GM12878 (cell line): ENCODE measurements around the gene MICALL2. TPM values are rescaled to one million over a fixed set of nuclear protein-coding genes. Genes with fewer than 3 reads are reported as not detected.

Experiments
- ATAC-seq: fragments of 200-7000 bp; cut with Tn5 transposase; 3 replicates; pipeline ENCODE4 v1.9.1; 2020; ENCODE audit warnings: mild to moderate bottlenecking, moderate library complexity
- BruUV-seq: library from RNA; stranded (reverse); fragments of 400-500 nt; replicated peaks from 2 replicates; lab custom pipeline; 2021; lab: Mats Ljungman, UMichigan
- CTCF ChIA-PET: fragments of 300-600 bp; sonication (Branson Sonifier 250); formaldehyde crosslinking; extraction: SDS; loops from one replicate; lab custom pipeline; 2021; ENCODE audit warnings: inconsistent platforms; lab: Yijun Ruan, JAX
- POLR2A ChIA-PET: fragments of 350-600 bp; formaldehyde crosslinking; extraction: SDS; loops from one replicate; lab custom pipeline; 2021; ENCODE audit warnings: inconsistent platforms; lab: Charles Lee
- RAD21 ChIA-PET: fragments of 300-600 bp; sonication (Branson Sonifier 250); formaldehyde crosslinking; loops from one replicate; lab custom pipeline; 2023; ENCODE audit warnings: antibody characterized with exemption; ENCODE audit not compliant: unreplicated experiment; lab: Charles Lee
- SMC1A ChIA-PET: fragments of 300-600 bp; sonication (Branson Sonifier 250); formaldehyde crosslinking; loops from one replicate; lab custom pipeline; 2023; ENCODE audit not compliant: unreplicated experiment, uncharacterized antibody; lab: Charles Lee
- DNase-seq: peaks from one replicate; pipeline ENCODE4 v3.0.0-alpha.2; 2011; ENCODE audit warnings: low read depth, low spot score
- FAIRE-seq: peaks from 3 replicates; lab custom pipeline; 2011; peaks lifted over from hg19 to GRCh38; lab: Jason Lieb, UNC
- H2AFZ ChIP-seq: 2 replicates; pipeline ENCODE4 v1.6.0; 2011; ENCODE audit warnings: low read depth, low read length, control low read depth; ENCODE audit not compliant: control insufficient read depth
- H3K27ac ChIP-seq: 2 replicates; pipeline ENCODE4 v1.5.1; 2011; ENCODE audit warnings: control low read depth; ENCODE audit not compliant: control insufficient read depth, insufficient read depth
- H3K27me3 ChIP-seq, 2 experiments: replicated peaks in 1 of 2; 2 replicates each; pipeline versions ENCODE4 v1.6.0 to v1.6.1; 2011; ENCODE audit warnings: low read length in 1 of 2; ENCODE audit not compliant: control insufficient read depth in 2 of 2, insufficient read depth in 2 of 2
- H3K36me3 ChIP-seq, 2 experiments: 2 replicates each; pipeline ENCODE4 v1.5.1; 2011; ENCODE audit warnings: low read length in 1 of 2; ENCODE audit not compliant: control insufficient read depth in 2 of 2, insufficient read depth in 2 of 2
- H3K4me1 ChIP-seq: 2 replicates; pipeline ENCODE4 v1.6.1; 2011; ENCODE audit warnings: mild to moderate bottlenecking, low read length, moderate library complexity, mixed read lengths; ENCODE audit not compliant: control insufficient read depth, insufficient read depth
- H3K4me2 ChIP-seq: 2 replicates; pipeline ENCODE4 v1.6.0; 2011; ENCODE audit warnings: control low read depth; ENCODE audit not compliant: control insufficient read depth, insufficient read depth
- H3K4me3 ChIP-seq: fragments of 200-600 bp; sonication (generic); 2 replicates; pipeline ENCODE4 v1.5.1; 2016
- H3K79me2 ChIP-seq: 2 replicates; pipeline ENCODE4 v1.6.0; 2011; ENCODE audit warnings: low read length; ENCODE audit not compliant: control insufficient read depth, insufficient read depth
- H3K9ac ChIP-seq: 2 replicates; pipeline ENCODE4 v1.8.0; 2011; ENCODE audit warnings: low read length, control low read depth, mixed read lengths; ENCODE audit not compliant: control insufficient read depth, insufficient read depth
- H3K9me3 ChIP-seq: replicated peaks from 3 replicates; pipeline ENCODE4 v1.5.1; 2011; ENCODE audit warnings: mild to moderate bottlenecking, low read length; ENCODE audit not compliant: control insufficient read depth, insufficient read depth
- H4K20me1 ChIP-seq: 2 replicates; pipeline ENCODE4 v1.6.0; 2011; ENCODE audit not compliant: control insufficient read depth, insufficient read depth
- BCLAF1 ChIP-seq: fragments of 450-650 bp; IDR thresholded peaks from 2 replicates; pipeline ENCODE4 v1.6.1; 2017; ENCODE audit warnings: antibody characterized with exemption, mild to moderate bottlenecking, moderate library complexity
- BRCA1 ChIP-seq: IDR thresholded peaks from 2 replicates; pipeline ENCODE4 v1.6.1; 2011; ENCODE audit warnings: low read depth, low read length, improper control_type of control experiment
- CBX5 ChIP-seq: sonication (generic); IDR thresholded peaks from 2 replicates; pipeline ENCODE4 v1.6.1; 2016; ENCODE audit warnings: low read depth, moderate library complexity, mild to moderate bottlenecking, inconsistent platforms
- CEBPB ChIP-seq, 2 experiments: fragments of 150-350 bp in 1 of 2; IDR thresholded peaks; 2 replicates each; pipeline ENCODE4 v1.6.1; 2012 to 2014; ENCODE audit warnings: low read depth in 2 of 2, low read length in 2 of 2, borderline replicate concordance in 1 of 2, inconsistent platforms in 1 of 2
- CHD2 ChIP-seq: IDR thresholded peaks from 2 replicates; pipeline ENCODE4 v1.6.1; 2011; ENCODE audit warnings: low read depth, low read length, improper control_type of control experiment, borderline replicate concordance
- IKZF1 ChIP-seq: fragments of 450-650 bp; conservative IDR thresholded peaks from 2 replicates; pipeline ENCODE4 v1.6.1; 2017; ENCODE audit warnings: antibody characterized with exemption, mild to moderate bottlenecking
- IRF5 ChIP-seq: fragments of 450-650 bp; IDR thresholded peaks from 2 replicates; pipeline ENCODE4 v1.6.1; 2017; ENCODE audit warnings: borderline replicate concordance
- MTA2 ChIP-seq: fragments of 450-650 bp; IDR thresholded peaks from 2 replicates; pipeline ENCODE4 v1.6.1; 2016; ENCODE audit warnings: low read depth, mild to moderate bottlenecking, moderate library complexity
- PML ChIP-seq: IDR thresholded peaks from 2 replicates; pipeline ENCODE4 v1.6.1; 2012; ENCODE audit warnings: low read length, inconsistent platforms
- SMAD1 ChIP-seq: fragments of 450-650 bp; IDR thresholded peaks from 2 replicates; pipeline ENCODE4 v1.6.1; 2018; ENCODE audit warnings: mild to moderate bottlenecking, low read depth; ENCODE audit not compliant: partially characterized antibody
- STAT3 ChIP-seq: IDR thresholded peaks from 2 replicates; pipeline ENCODE4 v1.6.1; 2011; ENCODE audit warnings: low read depth, low read length, improper control_type of control experiment
- ZNF274 ChIP-seq: IDR thresholded peaks from one replicate; pipeline ENCODE4 v1.8.0; 2011; ENCODE audit not compliant: insufficient read length, insufficient read depth
- ZSCAN29 ChIP-seq: fragments of 450-650 bp; IDR thresholded peaks from 2 replicates; pipeline ENCODE4 v1.6.1; 2017; ENCODE audit warnings: mild to moderate bottlenecking, moderate library complexity
- ZZZ3 ChIP-seq: IDR thresholded peaks from 2 replicates; pipeline ENCODE4 v1.6.1; 2011; ENCODE audit warnings: low read depth; ENCODE audit not compliant: control insufficient read depth, insufficient read length
- WGBS: methylation state at CpG from one replicate; pipeline ENCODE4 v1.1.6; 2016; ENCODE audit warnings: low lambda C conversion rate; ENCODE audit not compliant: insufficient replicate concordance, insufficient coverage; ENCODE audit errors: missing lambda C conversion rate; 5-methylcytosine and 5-hydroxymethylcytosine counted together
- in situ Hi-C: fragments of 300-500 bp; cut with MboI; formaldehyde crosslinking; loops from 9 replicates; pipeline ENCODE4 v1.14.3; 2018; ENCODE audit warnings: mixed read lengths
- intact Hi-C: fragments of 100-400 bp; cut with micrococcal nuclease; formaldehyde crosslinking; loops from one replicate; pipeline ENCODE4 v1.14.2; 2022; ENCODE audit not compliant: unreplicated experiment
- polyA plus RNA-seq, 11 experiments: library from polyadenylated mRNA; depleted of rRNA in 4 of 11; unstranded in 6 of 11; stranded (reverse) in 5 of 11; fragments of >200 nt; fragmentation: Nextera tagmentation in 4 of 11; fragmentation: Illumina TruSeq in 1 of 11; extraction: Ambion mirVana in 4 of 11; extraction: Trizol in 1 of 11; gene quantifications; 1 replicate in 1 of 11; 2 replicates in 10 of 11; pipeline versions ENCODE4 v1.2.1 to v1.2.3, GENCODE V29; 2011 to 2016; ENCODE audit warnings: inconsistent platforms in 2 of 11, missing spikeins in 2 of 11, low read depth in 1 of 11
- total RNA-seq, 4 experiments: library from RNA; depleted of rRNA in 3 of 4; stranded (reverse); fragments of >200 nt in 3 of 4; fragmentation: Illumina TruSeq in 1 of 4; extraction: Trizol in 1 of 4; gene quantifications; 2 replicates each; pipeline versions ENCODE4 v1.2.1 to v1.2.3, GENCODE V29; 2013 to 2021
- TF ChIP-seq, protein P1 (sequence below): fragments of 450-650 bp; formaldehyde crosslinking; IDR thresholded peaks from 2 replicates; pipeline ENCODE4 v1.4.0; 2020; ENCODE audit warnings: mild to moderate bottlenecking, moderate library complexity
- TF ChIP-seq, protein P2 (sequence below): fragments of 450-650 bp; IDR thresholded peaks from 2 replicates; pipeline ENCODE4 v1.6.1; 2014; ENCODE audit warnings: mild to moderate bottlenecking

The MICALL2 gene
- total and polyA plus RNA-seq, 10 of the 15 experiments (the other 5 are each of a cell fraction or from before 2014, with no cell fraction given), result 0.04 to 1.7 (median 0.83) TPM; not detected in 3

- TF ChIP-seq MTA2, result no peak
- no peak for TF ChIP-seq CHD2
- no peak for TF ChIP-seq CBX5
- TF ChIP-seq BCLAF1, result no peak
- TF ChIP-seq STAT3, result no peak
- TF ChIP-seq IRF5, result no peak
- TF ChIP-seq PML, result no peak
- TF ChIP-seq ZNF274, result no peak
- TF ChIP-seq BRCA1, result no peak
- no peak for TF ChIP-seq IKZF1
- no peak for TF ChIP-seq ZSCAN29
- TF ChIP-seq ZZZ3, result no peak
- no peak for TF ChIP-seq SMAD1
- TF ChIP-seq, protein P1, sequence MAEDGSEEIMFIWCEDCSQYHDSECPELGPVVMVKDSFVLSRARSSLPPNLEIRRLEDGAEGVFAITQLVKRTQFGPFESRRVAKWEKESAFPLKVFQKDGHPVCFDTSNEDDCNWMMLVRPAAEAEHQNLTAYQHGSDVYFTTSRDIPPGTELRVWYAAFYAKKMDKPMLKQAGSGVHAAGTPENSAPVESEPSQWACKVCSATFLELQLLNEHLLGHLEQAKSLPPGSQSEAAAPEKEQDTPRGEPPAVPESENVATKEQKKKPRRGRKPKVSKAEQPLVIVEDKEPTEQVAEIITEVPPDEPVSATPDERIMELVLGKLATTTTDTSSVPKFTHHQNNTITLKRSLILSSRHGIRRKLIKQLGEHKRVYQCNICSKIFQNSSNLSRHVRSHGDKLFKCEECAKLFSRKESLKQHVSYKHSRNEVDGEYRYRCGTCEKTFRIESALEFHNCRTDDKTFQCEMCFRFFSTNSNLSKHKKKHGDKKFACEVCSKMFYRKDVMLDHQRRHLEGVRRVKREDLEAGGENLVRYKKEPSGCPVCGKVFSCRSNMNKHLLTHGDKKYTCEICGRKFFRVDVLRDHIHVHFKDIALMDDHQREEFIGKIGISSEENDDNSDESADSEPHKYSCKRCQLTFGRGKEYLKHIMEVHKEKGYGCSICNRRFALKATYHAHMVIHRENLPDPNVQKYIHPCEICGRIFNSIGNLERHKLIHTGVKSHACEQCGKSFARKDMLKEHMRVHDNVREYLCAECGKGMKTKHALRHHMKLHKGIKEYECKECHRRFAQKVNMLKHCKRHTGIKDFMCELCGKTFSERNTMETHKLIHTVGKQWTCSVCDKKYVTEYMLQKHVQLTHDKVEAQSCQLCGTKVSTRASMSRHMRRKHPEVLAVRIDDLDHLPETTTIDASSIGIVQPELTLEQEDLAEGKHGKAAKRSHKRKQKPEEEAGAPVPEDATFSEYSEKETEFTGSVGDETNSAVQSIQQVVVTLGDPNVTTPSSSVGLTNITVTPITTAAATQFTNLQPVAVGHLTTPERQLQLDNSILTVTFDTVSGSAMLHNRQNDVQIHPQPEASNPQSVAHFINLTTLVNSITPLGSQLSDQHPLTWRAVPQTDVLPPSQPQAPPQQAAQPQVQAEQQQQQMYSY (CRISPR knock-in tag), result no peak
- no peak for TF ChIP-seq CEBPB (IDR thresholded peaks at IDR 0.05; ENCODE audit: borderline replicate concordance in 1 of 2, low read depth in 2 of 2, low read length in 2 of 2)
- TF ChIP-seq, protein P2, sequence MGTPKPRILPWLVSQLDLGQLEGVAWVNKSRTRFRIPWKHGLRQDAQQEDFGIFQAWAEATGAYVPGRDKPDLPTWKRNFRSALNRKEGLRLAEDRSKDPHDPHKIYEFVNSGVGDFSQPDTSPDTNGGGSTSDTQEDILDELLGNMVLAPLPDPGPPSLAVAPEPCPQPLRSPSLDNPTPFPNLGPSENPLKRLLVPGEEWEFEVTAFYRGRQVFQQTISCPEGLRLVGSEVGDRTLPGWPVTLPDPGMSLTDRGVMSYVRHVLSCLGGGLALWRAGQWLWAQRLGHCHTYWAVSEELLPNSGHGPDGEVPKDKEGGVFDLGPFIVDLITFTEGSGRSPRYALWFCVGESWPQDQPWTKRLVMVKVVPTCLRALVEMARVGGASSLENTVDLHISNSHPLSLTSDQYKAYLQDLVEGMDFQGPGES, result no peak
- H3K79me2 ChIP-seq, result no peaks in the 10 kb centered on the region
- H3K4me2 ChIP-seq, result no peak overlapping the region
- H3K36me3 ChIP-seq, result no peaks in the 10 kb centered on the region
- H4K20me1 ChIP-seq, result no peaks in the 10 kb centered on the region
- FAIRE-seq, result no peak
- POLR2A ChIA-PET, result no interaction called here
- no TSS peak for BruUV-seq
- CTCF ChIA-PET, result no interaction called here
- in situ Hi-C loops, result no loop called here
- 41% methylated on average over 18 of the region's 18 CpGs for WGBS
- H3K4me3 ChIP-seq, result no peak overlapping the region
- RAD21 ChIA-PET, result no interaction called here
- no peak for ATAC-seq
- SMC1A ChIA-PET, result no interaction called here
- no peaks in the 10 kb centered on the region; the same call in 2 of the 3 replicates for H3K9me3 ChIP-seq
- H3K9ac ChIP-seq, result no peak overlapping the region
- H3K4me1 ChIP-seq, result no peaks in the 10 kb centered on the region
- DNase-seq, result no peak
- H3K27me3 ChIP-seq, result peaks cover 0 to 3% of the 10 kb centered on the region in 2 experiments; a peak in 2 of 4 replicates
- intact Hi-C loops, result no loop called here
- H3K27ac ChIP-seq, result no peak overlapping the region
- H2AFZ ChIP-seq, result no peak overlapping the region
Observed at GRCh38 chr7:1401011-1401410, 58.3 kb downstream of the MICALL2 start.
